Fibroblast of lung (primary cell): ENCODE measurements around the gene SNAPC5.

Experiments
- EZH2 ChIP-seq: IDR thresholded peaks from 2 replicates; pipeline ENCODE4 v1.5.1; 2012; ENCODE audit warnings: low read length, control low read depth, mild to moderate bottlenecking; ENCODE audit errors: missing control alignments
- TF ChIP-seq, protein P1 (sequence below), 2 donors: IDR thresholded peaks in 1 of 2; conservative IDR thresholded peaks in 1 of 2; 1 replicate in 1 of 2; 2 replicates in 1 of 2; pipeline ENCODE4 v1.5.1; 2011 to 2012; ENCODE audit warnings: low read length in 2 of 2, control low read depth in 1 of 2, inconsistent platforms in 1 of 2, low read depth in 1 of 2, mild to moderate bottlenecking in 1 of 2

- TF ChIP-seq, protein P1, sequence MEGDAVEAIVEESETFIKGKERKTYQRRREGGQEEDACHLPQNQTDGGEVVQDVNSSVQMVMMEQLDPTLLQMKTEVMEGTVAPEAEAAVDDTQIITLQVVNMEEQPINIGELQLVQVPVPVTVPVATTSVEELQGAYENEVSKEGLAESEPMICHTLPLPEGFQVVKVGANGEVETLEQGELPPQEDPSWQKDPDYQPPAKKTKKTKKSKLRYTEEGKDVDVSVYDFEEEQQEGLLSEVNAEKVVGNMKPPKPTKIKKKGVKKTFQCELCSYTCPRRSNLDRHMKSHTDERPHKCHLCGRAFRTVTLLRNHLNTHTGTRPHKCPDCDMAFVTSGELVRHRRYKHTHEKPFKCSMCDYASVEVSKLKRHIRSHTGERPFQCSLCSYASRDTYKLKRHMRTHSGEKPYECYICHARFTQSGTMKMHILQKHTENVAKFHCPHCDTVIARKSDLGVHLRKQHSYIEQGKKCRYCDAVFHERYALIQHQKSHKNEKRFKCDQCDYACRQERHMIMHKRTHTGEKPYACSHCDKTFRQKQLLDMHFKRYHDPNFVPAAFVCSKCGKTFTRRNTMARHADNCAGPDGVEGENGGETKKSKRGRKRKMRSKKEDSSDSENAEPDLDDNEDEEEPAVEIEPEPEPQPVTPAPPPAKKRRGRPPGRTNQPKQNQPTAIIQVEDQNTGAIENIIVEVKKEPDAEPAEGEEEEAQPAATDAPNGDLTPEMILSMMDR (conservative IDR thresholded peaks at IDR 0.05 in 1 of 2, IDR thresholded peaks at IDR 0.05 in 1 of 2; ENCODE audit: low read depth in 1 of 2, low read length in 2 of 2), result peak; percentile 24 to 35
- no peak for TF ChIP-seq EZH2
Observed at GRCh38 chr15:66498501-66499386, 1.2 kb upstream of the SNAPC5 start.
